H1 (cell line): ENCODE data around the gene KCNC3. TPM values are rescaled to one million over a fixed set of nuclear protein-coding genes. Genes with fewer than 3 reads are reported as not detected.

Source experiments
- CEBPB ChIP-seq: IDR thresholded peaks from 2 replicates; pipeline ENCODE4 v1.6.1; 2012; ENCODE audit warnings: low read depth, low read length
- HDAC6 ChIP-seq: IDR thresholded peaks from one replicate; pipeline ENCODE4 v1.7.1; 2012; ENCODE audit warnings: low read depth, mild to moderate bottlenecking, inconsistent platforms, low read length, moderate library complexity
- KDM5A ChIP-seq: fragments of 200-600 bp; IDR thresholded peaks from 2 replicates; pipeline ENCODE4 v1.7.1; 2012; ENCODE audit warnings: mild to moderate bottlenecking, low read length, inconsistent platforms, mixed read lengths
- NANOG ChIP-seq: IDR thresholded peaks from 2 replicates; pipeline ENCODE4 v1.6.1; 2011; ENCODE audit warnings: low read length, low read depth, mild to moderate bottlenecking, inconsistent platforms; ENCODE audit not compliant: insufficient read depth, poor library complexity, severe bottlenecking
- RFX5 ChIP-seq: IDR thresholded peaks from 2 replicates; pipeline ENCODE4 v1.6.1; 2011; ENCODE audit warnings: low read depth, low read length, improper control_type of control experiment, borderline replicate concordance
- SIRT6 ChIP-seq: IDR thresholded peaks from one replicate; pipeline ENCODE4 v1.7.1; 2012; ENCODE audit warnings: low read length, inconsistent platforms
- SIX5 ChIP-seq: IDR thresholded peaks from 2 replicates; pipeline ENCODE4 v1.6.1; 2011; ENCODE audit warnings: mild to moderate bottlenecking, low read depth, low read length
- TAF7 ChIP-seq: optimal IDR thresholded peaks from 2 replicates; pipeline ENCODE3; 2011; ENCODE audit warnings: low read depth, mild to moderate bottlenecking, inconsistent platforms, low read length, moderate library complexity, borderline replicate concordance
- TEAD4 ChIP-seq: IDR thresholded peaks from 2 replicates; pipeline ENCODE4 v1.6.1; 2012; ENCODE audit warnings: low read depth, low read length, inconsistent platforms, mixed read lengths
- polyA plus RNA-seq, 7 experiments: library from polyadenylated mRNA; depleted of rRNA in 3 of 7; stranded (reverse) in 5 of 7; unstranded in 2 of 7; fragments of >200 nt in 5 of 7; fragments of 200-250 nt in 2 of 7; gene quantifications; 1 replicate in 5 of 7; 2 replicates in 1 of 7; 4 replicates in 1 of 7; pipeline versions ENCODE4 v1.2.1 to v1.2.3, GENCODE V29; 2011 to 2013; ENCODE audit warnings: missing spikeins in 2 of 7, mixed read lengths in 2 of 7
- total RNA-seq: library from RNA; stranded (reverse); fragmentation: NEBNext Ultra II Directional; extraction: Animal tissue kit (Norgen Biotek cat#: 25700); gene quantifications from 2 replicates; pipeline ENCODE4 v1.2.1, GENCODE V29; 2021
- TF ChIP-seq, protein P1 (sequence below): fragments of 300-600 bp; sonication (generic); IDR thresholded peaks from 2 replicates; pipeline ENCODE4 v1.7.1; 2012; ENCODE audit warnings: low read length, moderate library complexity, mild to moderate bottlenecking, inconsistent platforms; ENCODE audit not compliant: insufficient replicate concordance

Gene KCNC3
- total and polyA plus RNA-seq, 2 of the 8 experiments (the other 6 are each of a cell fraction or from before 2014, with no cell fraction given) = 3.9 to 7.2 TPM

- TF ChIP-seq TAF7 = no peak
- TF ChIP-seq TEAD4 = peak; percentile 76; the same call in 1 of the 2 replicates
- TF ChIP-seq CEBPB = no peak
- no peak for TF ChIP-seq SIX5
- TF ChIP-seq HDAC6 = no peak
- TF ChIP-seq KDM5A = no peak
- no peak for TF ChIP-seq RFX5
- no peak for TF ChIP-seq SIRT6
- no peak for TF ChIP-seq NANOG
- TF ChIP-seq, protein P1, sequence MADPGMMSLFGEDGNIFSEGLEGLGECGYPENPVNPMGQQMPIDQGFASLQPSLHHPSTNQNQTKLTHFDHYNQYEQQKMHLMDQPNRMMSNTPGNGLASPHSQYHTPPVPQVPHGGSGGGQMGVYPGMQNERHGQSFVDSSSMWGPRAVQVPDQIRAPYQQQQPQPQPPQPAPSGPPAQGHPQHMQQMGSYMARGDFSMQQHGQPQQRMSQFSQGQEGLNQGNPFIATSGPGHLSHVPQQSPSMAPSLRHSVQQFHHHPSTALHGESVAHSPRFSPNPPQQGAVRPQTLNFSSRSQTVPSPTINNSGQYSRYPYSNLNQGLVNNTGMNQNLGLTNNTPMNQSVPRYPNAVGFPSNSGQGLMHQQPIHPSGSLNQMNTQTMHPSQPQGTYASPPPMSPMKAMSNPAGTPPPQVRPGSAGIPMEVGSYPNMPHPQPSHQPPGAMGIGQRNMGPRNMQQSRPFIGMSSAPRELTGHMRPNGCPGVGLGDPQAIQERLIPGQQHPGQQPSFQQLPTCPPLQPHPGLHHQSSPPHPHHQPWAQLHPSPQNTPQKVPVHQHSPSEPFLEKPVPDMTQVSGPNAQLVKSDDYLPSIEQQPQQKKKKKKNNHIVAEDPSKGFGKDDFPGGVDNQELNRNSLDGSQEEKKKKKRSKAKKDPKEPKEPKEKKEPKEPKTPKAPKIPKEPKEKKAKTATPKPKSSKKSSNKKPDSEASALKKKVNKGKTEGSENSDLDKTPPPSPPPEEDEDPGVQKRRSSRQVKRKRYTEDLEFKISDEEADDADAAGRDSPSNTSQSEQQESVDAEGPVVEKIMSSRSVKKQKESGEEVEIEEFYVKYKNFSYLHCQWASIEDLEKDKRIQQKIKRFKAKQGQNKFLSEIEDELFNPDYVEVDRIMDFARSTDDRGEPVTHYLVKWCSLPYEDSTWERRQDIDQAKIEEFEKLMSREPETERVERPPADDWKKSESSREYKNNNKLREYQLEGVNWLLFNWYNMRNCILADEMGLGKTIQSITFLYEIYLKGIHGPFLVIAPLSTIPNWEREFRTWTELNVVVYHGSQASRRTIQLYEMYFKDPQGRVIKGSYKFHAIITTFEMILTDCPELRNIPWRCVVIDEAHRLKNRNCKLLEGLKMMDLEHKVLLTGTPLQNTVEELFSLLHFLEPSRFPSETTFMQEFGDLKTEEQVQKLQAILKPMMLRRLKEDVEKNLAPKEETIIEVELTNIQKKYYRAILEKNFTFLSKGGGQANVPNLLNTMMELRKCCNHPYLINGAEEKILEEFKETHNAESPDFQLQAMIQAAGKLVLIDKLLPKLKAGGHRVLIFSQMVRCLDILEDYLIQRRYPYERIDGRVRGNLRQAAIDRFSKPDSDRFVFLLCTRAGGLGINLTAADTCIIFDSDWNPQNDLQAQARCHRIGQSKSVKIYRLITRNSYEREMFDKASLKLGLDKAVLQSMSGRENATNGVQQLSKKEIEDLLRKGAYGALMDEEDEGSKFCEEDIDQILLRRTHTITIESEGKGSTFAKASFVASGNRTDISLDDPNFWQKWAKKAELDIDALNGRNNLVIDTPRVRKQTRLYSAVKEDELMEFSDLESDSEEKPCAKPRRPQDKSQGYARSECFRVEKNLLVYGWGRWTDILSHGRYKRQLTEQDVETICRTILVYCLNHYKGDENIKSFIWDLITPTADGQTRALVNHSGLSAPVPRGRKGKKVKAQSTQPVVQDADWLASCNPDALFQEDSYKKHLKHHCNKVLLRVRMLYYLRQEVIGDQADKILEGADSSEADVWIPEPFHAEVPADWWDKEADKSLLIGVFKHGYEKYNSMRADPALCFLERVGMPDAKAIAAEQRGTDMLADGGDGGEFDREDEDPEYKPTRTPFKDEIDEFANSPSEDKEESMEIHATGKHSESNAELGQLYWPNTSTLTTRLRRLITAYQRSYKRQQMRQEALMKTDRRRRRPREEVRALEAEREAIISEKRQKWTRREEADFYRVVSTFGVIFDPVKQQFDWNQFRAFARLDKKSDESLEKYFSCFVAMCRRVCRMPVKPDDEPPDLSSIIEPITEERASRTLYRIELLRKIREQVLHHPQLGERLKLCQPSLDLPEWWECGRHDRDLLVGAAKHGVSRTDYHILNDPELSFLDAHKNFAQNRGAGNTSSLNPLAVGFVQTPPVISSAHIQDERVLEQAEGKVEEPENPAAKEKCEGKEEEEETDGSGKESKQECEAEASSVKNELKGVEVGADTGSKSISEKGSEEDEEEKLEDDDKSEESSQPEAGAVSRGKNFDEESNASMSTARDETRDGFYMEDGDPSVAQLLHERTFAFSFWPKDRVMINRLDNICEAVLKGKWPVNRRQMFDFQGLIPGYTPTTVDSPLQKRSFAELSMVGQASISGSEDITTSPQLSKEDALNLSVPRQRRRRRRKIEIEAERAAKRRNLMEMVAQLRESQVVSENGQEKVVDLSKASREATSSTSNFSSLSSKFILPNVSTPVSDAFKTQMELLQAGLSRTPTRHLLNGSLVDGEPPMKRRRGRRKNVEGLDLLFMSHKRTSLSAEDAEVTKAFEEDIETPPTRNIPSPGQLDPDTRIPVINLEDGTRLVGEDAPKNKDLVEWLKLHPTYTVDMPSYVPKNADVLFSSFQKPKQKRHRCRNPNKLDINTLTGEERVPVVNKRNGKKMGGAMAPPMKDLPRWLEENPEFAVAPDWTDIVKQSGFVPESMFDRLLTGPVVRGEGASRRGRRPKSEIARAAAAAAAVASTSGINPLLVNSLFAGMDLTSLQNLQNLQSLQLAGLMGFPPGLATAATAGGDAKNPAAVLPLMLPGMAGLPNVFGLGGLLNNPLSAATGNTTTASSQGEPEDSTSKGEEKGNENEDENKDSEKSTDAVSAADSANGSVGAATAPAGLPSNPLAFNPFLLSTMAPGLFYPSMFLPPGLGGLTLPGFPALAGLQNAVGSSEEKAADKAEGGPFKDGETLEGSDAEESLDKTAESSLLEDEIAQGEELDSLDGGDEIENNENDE = no peak
Observed at GRCh38 chr19:50368649-50369570, 39.7 kb upstream of the KCNC3 start (continued).
